IMR-90 (cell line): Measurements from ENCODE around the gene MS4A18. TPM values are rescaled to one million over a fixed set of nuclear protein-coding genes. Genes with fewer than 3 reads are reported as not detected.

Source experiments
- ATAC-seq: fragments of 200-7000 bp; cut with Tn5 transposase; 2 replicates; pipeline ENCODE4 v1.9.1; 2020; ENCODE audit warnings: low read depth, mild to moderate bottlenecking, moderate library complexity
- BruUV-seq: library from RNA; stranded (reverse); fragments of 400-500 nt; replicated peaks from 2 replicates; lab custom pipeline; 2021; lab: Mats Ljungman, UMichigan
- CTCF ChIA-PET: fragments of 300-600 bp; formaldehyde crosslinking; extraction: SDS; loops from one replicate; lab custom pipeline; 2021; ENCODE audit warnings: antibody characterized with exemption; lab: Yijun Ruan, JAX
- POLR2A ChIA-PET: fragments of 300-600 bp; sonication (Branson Sonifier 250); formaldehyde crosslinking; loops from one replicate; lab custom pipeline; 2022; ENCODE audit warnings: antibody characterized with exemption; ENCODE audit not compliant: unreplicated experiment; lab: Charles Lee
- DNase-seq: peaks from one replicate; pipeline ENCODE4 v3.0.0; 2013
- H2AFZ ChIP-seq: replicated peaks from 2 replicates; pipeline ENCODE3; 2013; ENCODE audit warnings: low read length, mild to moderate bottlenecking; ENCODE audit not compliant: poor library complexity
- H2AK5ac ChIP-seq: 2 replicates; pipeline ENCODE4 v1.6.1; 2013; ENCODE audit warnings: low read depth, low read length, inconsistent platforms
- H2AK9ac ChIP-seq: replicated peaks from 2 replicates; pipeline ENCODE3; 2013; ENCODE audit warnings: mild to moderate bottlenecking, low read depth, low read length, moderate library complexity; ENCODE audit not compliant: poor library complexity
- H2BK120ac ChIP-seq: 2 replicates; pipeline ENCODE4 v1.6.1; 2013; ENCODE audit warnings: low read depth, low read length, inconsistent platforms
- H2BK15ac ChIP-seq: 3 replicates; pipeline ENCODE4 v1.6.1; 2013; ENCODE audit warnings: low read depth, low read length, inconsistent platforms
- H2BK20ac ChIP-seq: 2 replicates; pipeline ENCODE4 v1.6.1; 2013; ENCODE audit warnings: low read depth, mild to moderate bottlenecking, inconsistent platforms, low read length, moderate library complexity
- H2BK5ac ChIP-seq: 2 replicates; pipeline ENCODE4 v1.6.1; 2013; ENCODE audit warnings: mild to moderate bottlenecking, low read depth, low read length, inconsistent platforms; ENCODE audit not compliant: poor library complexity, severe bottlenecking
- H3K14ac ChIP-seq: replicated peaks from 2 replicates; pipeline ENCODE4 v1.6.1; 2013; ENCODE audit warnings: low read depth, low read length, inconsistent platforms
- H3K18ac ChIP-seq: 2 replicates; pipeline ENCODE4 v1.6.1; 2013; ENCODE audit warnings: low read depth, low read length, control low read depth
- H3K23ac ChIP-seq: 2 replicates; pipeline ENCODE4 v1.6.1; 2013; ENCODE audit warnings: low read depth, low read length, inconsistent platforms
- H3K27ac ChIP-seq: 2 replicates; pipeline ENCODE4 v1.5.1; 2013; ENCODE audit warnings: mild to moderate bottlenecking, control low read depth, low read length; ENCODE audit not compliant: insufficient read depth
- H3K27me3 ChIP-seq: 2 replicates; pipeline ENCODE4 v1.6.1; 2013; ENCODE audit warnings: low read length; ENCODE audit not compliant: control insufficient read depth, insufficient read depth
- H3K36me3 ChIP-seq: 2 replicates; pipeline ENCODE4 v1.6.1; 2013; ENCODE audit warnings: low read length, mixed read lengths; ENCODE audit not compliant: control insufficient read depth, insufficient read depth
- H3K4ac ChIP-seq: 2 replicates; pipeline ENCODE4 v1.6.1; 2013; ENCODE audit warnings: low read depth, low read length, inconsistent platforms
- H3K4me1 ChIP-seq: 2 replicates; pipeline ENCODE4 v1.6.1; 2013; ENCODE audit warnings: low read length, mixed read lengths; ENCODE audit not compliant: control insufficient read depth, insufficient read depth
- H3K4me2 ChIP-seq: 2 replicates; pipeline ENCODE4 v1.6.1; 2013; ENCODE audit warnings: low read depth, mild to moderate bottlenecking, control low read depth, low read length, moderate library complexity
- H3K4me3 ChIP-seq: 2 replicates; pipeline ENCODE4 v1.5.1; 2013; ENCODE audit warnings: low read depth, mild to moderate bottlenecking, control low read depth, low read length, moderate library complexity; ENCODE audit not compliant: insufficient read depth
- H3K56ac ChIP-seq: 2 replicates; pipeline ENCODE4 v1.6.1; 2013; ENCODE audit warnings: low read length, inconsistent platforms; ENCODE audit not compliant: insufficient read depth; ENCODE audit errors: extremely low read depth
- H3K79me1 ChIP-seq, 2 experiments: 2 replicates each; pipeline ENCODE4 v1.6.1; 2013; ENCODE audit warnings: low read length in 2 of 2, inconsistent platforms in 1 of 2, low read depth in 1 of 2
- H3K9ac ChIP-seq: 2 replicates; pipeline ENCODE4 v1.6.1; 2013; ENCODE audit warnings: low read depth, low read length, control low read depth
- H3K9me1 ChIP-seq: 2 replicates; pipeline ENCODE4 v1.6.1; 2013; ENCODE audit warnings: low read length, inconsistent platforms; ENCODE audit not compliant: insufficient read depth
- H3K9me3 ChIP-seq: 2 replicates; pipeline ENCODE4 v1.6.1; 2013; ENCODE audit warnings: low read length; ENCODE audit not compliant: control insufficient read depth, insufficient read depth
- H4K20me1 ChIP-seq: 2 replicates; pipeline ENCODE4 v1.6.1; 2013; ENCODE audit warnings: low read length, inconsistent platforms; ENCODE audit not compliant: insufficient read depth
- H4K5ac ChIP-seq: 2 replicates; pipeline ENCODE4 v1.6.1; 2013; ENCODE audit warnings: mild to moderate bottlenecking, low read depth, low read length, control low read depth
- H4K8ac ChIP-seq, 2 experiments: 2 replicates each; pipeline ENCODE4 v1.6.1; 2013; ENCODE audit warnings: low read depth in 2 of 2, low read length in 2 of 2, control low read depth in 1 of 2, inconsistent platforms in 1 of 2
- H4K91ac ChIP-seq: 2 replicates; pipeline ENCODE4 v1.6.1; 2013; ENCODE audit warnings: low read depth, low read length, inconsistent platforms; ENCODE audit not compliant: insufficient read depth
- CTCF ChIP-seq: conservative IDR thresholded peaks from 2 replicates; pipeline ENCODE4 v1.5.1; 2012; ENCODE audit warnings: mild to moderate bottlenecking, low read depth, low read length, improper control_type of control experiment
- ELK1 ChIP-seq: fragments of 150-350 bp; IDR thresholded peaks from 2 replicates; pipeline ENCODE4 v1.6.1; 2016; ENCODE audit warnings: low read depth, mild to moderate bottlenecking, low read length, moderate library complexity, borderline replicate concordance
- FOS ChIP-seq: fragments of 150-350 bp; IDR thresholded peaks from 2 replicates; pipeline ENCODE4 v1.6.1; 2016; ENCODE audit warnings: low read depth, low read length
- MAFK ChIP-seq: IDR thresholded peaks from 2 replicates; pipeline ENCODE4 v1.6.1; 2012; ENCODE audit warnings: low read depth, low read length, improper control_type of control experiment
- MXI1 ChIP-seq: IDR thresholded peaks from 2 replicates; pipeline ENCODE4 v1.6.1; 2012; ENCODE audit warnings: low read depth, mild to moderate bottlenecking, low read length, moderate library complexity, borderline replicate concordance
- POLR2A ChIP-seq: IDR thresholded peaks from 2 replicates; pipeline ENCODE4 v1.6.1; 2012; ENCODE audit warnings: mild to moderate bottlenecking, low read depth, low read length
- RAD21 ChIP-seq: IDR thresholded peaks from 2 replicates; pipeline ENCODE4 v1.6.1; 2012; ENCODE audit warnings: low read length, improper control_type of control experiment
- RFX5 ChIP-seq: IDR thresholded peaks from 2 replicates; pipeline ENCODE4 v1.8.0; 2012; ENCODE audit warnings: low read depth, mild to moderate bottlenecking, low read length, moderate library complexity
- WGBS, 2 experiments: methylation state at CpG; one replicate each; pipeline versions ENCODE4 v1.1.5 to v1.1.7; 2013; ENCODE audit warnings: missing lambda C conversion rate in 2 of 2; ENCODE audit not compliant: insufficient read length in 1 of 2; ENCODE audit errors: extremely low coverage in 2 of 2; 5-methylcytosine and 5-hydroxymethylcytosine counted together
- dilution Hi-C: fragments of 300-500 bp; cut with HindIII; formaldehyde crosslinking; loops from one replicate; pipeline ENCODE4 v1.14.3; 2018; ENCODE audit warnings: low sequenced_read_pairs; ENCODE audit not compliant: unreplicated experiment
- in situ Hi-C: fragments of 300-500 bp; cut with MboI; formaldehyde crosslinking; loops from 3 replicates; pipeline ENCODE4 v1.14.3; 2019; ENCODE audit warnings: low sequenced_read_pairs, inconsistent platforms, mixed read lengths
- intact Hi-C: fragments of 100-400 bp; cut with micrococcal nuclease; formaldehyde crosslinking; loops from 2 replicates; pipeline ENCODE4 v1.10.0; 2022
- polyA plus RNA-seq, 3 experiments: library from polyadenylated mRNA; depleted of rRNA; stranded (reverse); fragments of >200 nt; gene quantifications; 2 replicates each; pipeline ENCODE4 v1.2.3, GENCODE V29; 2012; ENCODE audit warnings: low replicate concordance in 1 of 3
- total RNA-seq: library from RNA; depleted of rRNA; stranded (reverse); fragments of >200 nt; gene quantifications from 2 replicates; pipeline ENCODE4 v1.2.3, GENCODE V29; 2012
- TF ChIP-seq, protein P1 (sequence below): fragments of 150-350 bp; IDR thresholded peaks from 2 replicates; pipeline ENCODE4 v1.6.1; 2017; ENCODE audit warnings: mild to moderate bottlenecking, antibody characterized with exemption, low read length, low read depth

MS4A18 gene
- total and polyA plus RNA-seq, 2 of the 4 experiments (the other 2 are of a cell fraction): not detected

GRCh38 chr11:60703374-60703773 lies 21.1 kb upstream of the MS4A18 start:
- Histone ChIP-seq H2BK5ac (no peak overlapping the region), H3K14ac (no peak overlapping the region), H3K79me1 (no peaks in the 10 kb centered on the region), H3K9ac (no peak overlapping the region), H3K36me3 (no peaks in the 10 kb centered on the region), H3K27me3 (no peaks in the 10 kb centered on the region), H4K8ac (no peak overlapping the region), H3K56ac (no peak overlapping the region), H2BK120ac (no peak overlapping the region), H2AFZ (no peak overlapping the region), H4K5ac (no peak overlapping the region), H4K20me1 (no peaks in the 10 kb centered on the region), H3K9me1 (no peaks in the 10 kb centered on the region), H2BK20ac (no peak overlapping the region), H3K4me2 (no peak overlapping the region), H3K9me3 (no peaks in the 10 kb centered on the region), H3K4me1 (no peaks in the 10 kb centered on the region), H4K91ac (no peak overlapping the region), H3K23ac (no peak overlapping the region), H2AK5ac (no peak overlapping the region), H3K4ac (no peak overlapping the region), H2AK9ac (no peak overlapping the region), H3K27ac (no peak overlapping the region), H3K18ac (no peak overlapping the region), H2BK15ac (no peak overlapping the region), H3K4me3 (no peak overlapping the region)
- intact Hi-C loops (no loop called here), dilution Hi-C loops (no loop called here), in situ Hi-C loops (no loop called here)
- WGBS, 2 experiments: 65% methylated on average over 5 of the region's 12 CpGs; no CpG with 5 or more reads in 1 of the 2 experiments
- no TSS peak for BruUV-seq
- TF ChIP-seq RFX5 (no peak), ELK1 (no peak), MXI1 (no peak), RAD21 (no peak), MAFK (no peak), POLR2A (no peak), CTCF (no peak), FOS (no peak)
- TF ChIP-seq, protein P1, sequence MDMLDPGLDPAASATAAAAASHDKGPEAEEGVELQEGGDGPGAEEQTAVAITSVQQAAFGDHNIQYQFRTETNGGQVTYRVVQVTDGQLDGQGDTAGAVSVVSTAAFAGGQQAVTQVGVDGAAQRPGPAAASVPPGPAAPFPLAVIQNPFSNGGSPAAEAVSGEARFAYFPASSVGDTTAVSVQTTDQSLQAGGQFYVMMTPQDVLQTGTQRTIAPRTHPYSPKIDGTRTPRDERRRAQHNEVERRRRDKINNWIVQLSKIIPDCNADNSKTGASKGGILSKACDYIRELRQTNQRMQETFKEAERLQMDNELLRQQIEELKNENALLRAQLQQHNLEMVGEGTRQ: no peak
- ATAC-seq: no peak
- DNase-seq: no peak
- CTCF ChIA-PET: no interaction called here
- POLR2A ChIA-PET: no interaction called here
